ENCODE data around the gene HNRNPAB.
"Not testable (repeated sequence)": the region's sequence is repeated elsewhere in the genome, so short reads cannot be mapped to it uniquely, and the experiment has no call there.

Gene HNRNPAB

GRCh38 chr5:178213003-178213461, 8.7 kb downstream of the HNRNPAB start:
- DNase-seq: no peak

DNA sequence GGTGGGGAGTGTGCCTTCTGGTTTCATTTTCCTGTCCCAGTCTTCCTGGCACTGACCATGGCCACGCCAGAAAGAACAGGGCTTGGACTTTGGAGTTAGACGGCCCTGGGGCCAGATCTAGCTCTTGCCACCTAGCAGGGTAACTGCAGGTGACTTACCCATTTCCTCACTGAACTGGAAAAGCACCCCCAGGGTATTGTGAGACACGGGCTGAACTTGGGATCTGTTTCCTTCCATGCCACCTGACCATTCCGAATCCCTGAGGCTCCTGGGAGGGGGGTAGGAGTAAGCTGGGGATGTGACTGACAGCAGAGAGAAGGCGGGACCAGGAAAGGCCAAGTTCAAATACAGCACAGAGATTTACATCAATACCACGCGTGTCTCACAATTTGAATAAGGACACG, 9.4 kb downstream of the HNRNPAB start:
- DNase-seq: no peak

DNA sequence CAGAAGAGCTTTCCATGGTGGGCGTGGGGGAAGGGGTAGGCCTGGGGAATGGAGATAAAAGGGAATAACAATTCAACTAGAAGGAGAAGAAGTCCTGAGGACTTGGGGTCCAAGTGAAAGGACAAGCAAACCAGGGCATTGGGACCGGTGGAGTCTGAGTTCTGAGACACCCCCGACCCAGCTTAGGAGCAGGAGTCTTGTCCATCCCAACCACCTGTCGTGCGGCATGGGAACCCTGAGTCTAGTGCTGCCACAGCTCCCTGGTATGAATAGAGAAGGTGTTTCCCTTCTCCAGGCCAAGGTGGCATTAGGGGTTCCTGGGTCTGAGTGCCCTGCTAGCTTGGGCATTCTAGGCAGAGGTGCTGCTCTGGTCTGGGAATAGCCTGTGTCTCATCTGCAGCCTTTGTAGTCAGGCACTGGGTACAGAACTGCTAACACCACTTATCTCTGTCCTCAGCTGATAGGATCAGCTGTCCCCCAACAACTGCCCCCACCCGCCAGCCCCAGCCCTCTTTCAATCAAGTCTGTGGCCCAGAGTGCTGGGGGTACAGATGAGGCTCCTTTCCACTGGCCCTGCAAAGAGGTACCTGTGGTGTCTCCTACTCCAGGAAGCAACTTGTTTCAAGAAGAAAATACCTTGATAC, 9.9 kb downstream of the HNRNPAB start:
- DNase-seq: no peak

DNA sequence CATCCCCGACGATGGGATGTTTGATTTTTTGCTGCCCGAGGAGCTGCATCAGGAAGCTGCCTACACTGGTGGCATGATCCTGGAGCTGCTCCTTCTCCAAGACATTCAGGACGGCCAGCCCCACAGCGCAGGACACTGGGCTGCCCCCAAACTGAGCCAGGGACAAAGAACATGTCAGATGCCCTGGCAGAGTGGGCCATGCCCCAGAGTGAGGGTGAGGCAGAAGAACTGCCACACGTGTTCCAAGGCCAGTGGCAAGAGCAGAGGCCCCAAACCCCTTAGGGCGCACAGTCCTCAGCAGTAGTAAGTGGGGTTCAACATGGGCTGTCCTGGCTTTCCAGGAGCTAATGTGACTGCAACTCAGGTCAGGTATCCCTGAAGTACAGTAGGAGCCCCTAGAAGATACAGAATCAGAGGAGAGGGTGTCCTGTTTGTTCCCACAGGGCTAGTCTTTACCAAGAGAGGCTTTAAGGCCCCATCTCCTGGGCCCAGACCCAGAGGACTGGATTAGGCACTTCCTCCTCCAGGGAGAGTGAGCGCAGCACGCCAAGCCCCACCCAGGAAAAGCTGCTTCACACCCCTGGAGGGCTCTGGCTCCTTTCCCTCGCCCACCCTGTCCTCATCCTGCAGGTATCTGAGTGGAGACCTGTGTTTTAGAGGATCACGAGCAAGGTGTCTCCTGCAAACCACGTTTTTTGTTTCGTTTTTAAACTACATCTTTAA, 11.1 kb downstream of the HNRNPAB start:
- DNase-seq: no peak

- no peak for DNase-seq
These were observed 11.8 kb downstream of the HNRNPAB start for GRCh38 chr5:178216088-178216534.

- no peak for DNase-seq
These were observed 12.4 kb downstream of the HNRNPAB start for GRCh38 chr5:178216779-178217178.

DNA sequence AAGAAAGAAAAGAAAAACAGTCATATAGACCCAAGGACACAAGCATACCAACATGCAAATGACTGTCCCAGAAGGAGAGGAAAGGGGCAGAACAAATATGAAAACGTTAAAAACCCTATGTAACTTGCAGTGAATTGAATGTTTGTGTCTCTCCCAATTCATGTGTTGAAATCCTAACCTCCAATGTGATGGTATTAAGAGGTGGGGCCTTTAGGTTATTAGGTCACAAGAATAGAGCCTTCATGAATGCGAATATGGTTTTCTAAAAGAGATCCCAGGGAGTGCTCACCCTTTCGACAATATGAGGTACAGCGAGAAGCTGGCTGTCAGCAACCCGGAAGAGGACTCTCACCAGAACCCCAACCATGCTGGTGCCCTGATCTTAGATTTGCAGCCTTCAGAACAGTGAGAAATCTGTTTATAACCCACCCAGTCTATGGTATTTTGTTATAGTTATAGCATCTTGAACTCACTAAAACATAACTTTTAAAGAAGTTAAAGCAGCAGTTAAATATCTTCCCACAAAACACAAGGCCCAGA, 14.0 kb downstream of the HNRNPAB start:
- no peak for DNase-seq

DNA sequence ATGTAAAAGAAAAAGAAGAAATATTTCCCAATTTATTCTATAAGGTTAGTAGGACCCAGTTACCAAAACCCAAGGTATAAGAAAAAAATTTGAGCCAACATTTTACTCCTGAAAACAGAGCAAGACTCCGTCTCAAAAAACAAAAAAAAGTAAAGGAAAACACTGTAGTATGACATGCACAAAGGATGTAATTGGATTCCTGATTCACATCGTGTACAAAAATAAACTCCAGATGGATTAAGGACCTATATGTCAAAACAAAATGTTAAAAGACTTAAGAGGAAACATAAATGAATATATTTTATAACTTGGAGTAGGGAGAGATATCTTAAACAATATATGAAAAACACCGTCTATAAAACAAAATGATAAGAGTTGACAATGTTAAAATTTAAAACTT, 14.5 kb downstream of the HNRNPAB start:
- DNase-seq: no peak

DNA sequence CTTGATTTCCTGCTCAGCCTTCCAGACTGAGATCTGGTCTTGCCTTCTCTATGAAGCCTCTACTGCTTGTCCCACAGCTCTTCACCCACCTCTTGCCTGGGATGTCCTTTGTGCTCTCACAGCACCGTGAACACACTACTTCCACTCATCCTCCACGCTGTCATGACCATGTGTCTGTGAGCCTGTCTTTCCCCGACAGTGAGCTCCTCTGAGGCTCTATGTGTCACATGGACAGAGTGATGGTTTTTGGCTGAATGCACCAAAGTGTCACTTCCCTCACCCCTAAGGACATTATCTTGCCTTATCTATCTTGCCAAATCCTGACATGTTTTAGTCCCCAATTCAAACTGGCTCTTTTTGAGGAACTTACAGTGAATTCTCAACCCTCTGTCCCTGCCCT, 16.9 kb downstream of the HNRNPAB start:
- no peak for DNase-seq

GRCh38 chr5:178221853-178222252, 17.5 kb downstream of the HNRNPAB start:
- DNase-seq: no peak

DNA sequence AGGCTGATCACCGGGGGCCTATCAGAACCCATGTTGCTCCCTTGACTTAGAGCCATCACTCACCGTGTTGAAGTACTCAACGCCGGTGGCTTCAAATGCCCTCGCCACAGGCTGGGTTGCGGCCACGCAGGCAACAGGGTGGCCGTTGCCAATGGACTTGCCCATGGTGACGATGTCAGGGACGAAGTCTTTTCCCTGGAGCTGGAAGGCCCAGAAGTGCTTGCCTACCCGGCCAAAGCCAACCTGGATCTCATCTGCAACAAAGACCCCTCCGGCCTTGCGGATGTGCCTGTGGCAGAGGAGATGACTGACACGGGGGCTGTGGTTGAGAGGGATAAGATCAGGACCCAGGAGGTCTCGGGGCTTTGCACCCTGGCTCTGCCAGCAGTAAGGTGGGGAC, 18.0 kb downstream of the HNRNPAB start:
- DNase-seq: no peak

- no peak for DNase-seq
These were observed 19.0 kb downstream of the HNRNPAB start for GRCh38 chr5:178223196-178223773.

DNA sequence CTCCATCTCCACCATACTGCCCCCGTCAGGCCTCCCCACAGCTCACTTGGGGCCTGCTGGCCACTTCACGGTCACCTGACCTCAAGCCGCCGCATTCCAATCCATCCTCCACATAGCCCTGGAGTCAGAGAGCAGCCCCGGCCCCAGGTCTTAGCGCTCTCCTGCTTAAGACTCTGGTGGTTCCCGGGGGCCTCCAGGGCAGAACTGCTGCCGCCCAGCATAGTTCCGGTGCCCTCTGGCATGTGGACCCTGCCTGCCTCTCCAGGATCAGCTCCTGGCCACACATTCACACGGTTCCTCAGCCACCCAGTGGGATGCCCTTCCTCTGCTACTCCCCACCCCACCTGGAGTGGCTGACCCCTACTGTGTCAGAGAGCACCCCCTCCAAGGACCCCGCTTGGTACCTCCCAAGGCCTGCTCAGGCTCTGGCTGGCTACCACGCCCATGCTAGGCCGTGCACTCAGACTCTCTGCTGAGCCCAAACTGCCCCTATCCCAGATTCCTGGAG, 19.5 kb downstream of the HNRNPAB start:
- DNase-seq: no peak

DNA sequence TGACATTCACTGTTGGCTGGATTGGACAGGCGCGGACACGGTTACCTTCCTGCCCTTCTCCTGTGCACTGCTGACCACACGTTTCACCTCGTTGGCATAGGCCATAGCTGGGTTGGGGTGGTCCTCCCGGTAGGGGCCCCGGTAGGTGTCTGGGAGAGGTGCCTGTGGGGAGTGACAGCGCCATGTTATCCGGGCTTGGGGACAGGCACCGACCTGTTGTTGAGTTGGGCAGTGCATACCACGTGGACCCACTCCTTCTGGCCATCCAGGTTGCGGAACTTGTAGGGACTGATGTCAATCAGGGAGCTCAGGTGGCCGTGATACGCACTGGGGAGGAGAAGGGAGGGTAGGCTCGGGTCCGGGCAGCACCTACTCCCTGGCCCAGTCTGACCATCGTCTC, 20.1 kb downstream of the HNRNPAB start:
- no peak for DNase-seq

DNA sequence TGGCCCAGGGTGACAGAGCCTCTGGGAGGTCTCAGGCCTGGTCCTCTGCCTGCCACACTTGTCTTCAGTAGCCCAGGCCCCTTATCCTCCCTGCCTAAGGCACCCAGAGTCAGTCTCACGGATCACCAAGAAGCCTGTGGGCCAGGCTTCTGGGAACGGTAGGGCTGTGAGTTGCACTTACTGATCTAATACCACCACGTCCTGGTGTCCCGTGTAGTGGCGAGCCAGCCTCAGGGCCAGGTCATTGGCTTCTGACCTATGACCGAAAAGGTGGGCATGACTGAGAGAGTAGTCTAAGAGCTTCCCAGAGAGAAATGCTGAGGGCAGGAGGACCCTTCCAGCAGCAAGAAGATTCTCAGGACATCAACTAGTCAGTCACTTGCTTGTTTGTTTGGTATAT, 20.8 kb downstream of the HNRNPAB start:
- no peak for DNase-seq

DNA sequence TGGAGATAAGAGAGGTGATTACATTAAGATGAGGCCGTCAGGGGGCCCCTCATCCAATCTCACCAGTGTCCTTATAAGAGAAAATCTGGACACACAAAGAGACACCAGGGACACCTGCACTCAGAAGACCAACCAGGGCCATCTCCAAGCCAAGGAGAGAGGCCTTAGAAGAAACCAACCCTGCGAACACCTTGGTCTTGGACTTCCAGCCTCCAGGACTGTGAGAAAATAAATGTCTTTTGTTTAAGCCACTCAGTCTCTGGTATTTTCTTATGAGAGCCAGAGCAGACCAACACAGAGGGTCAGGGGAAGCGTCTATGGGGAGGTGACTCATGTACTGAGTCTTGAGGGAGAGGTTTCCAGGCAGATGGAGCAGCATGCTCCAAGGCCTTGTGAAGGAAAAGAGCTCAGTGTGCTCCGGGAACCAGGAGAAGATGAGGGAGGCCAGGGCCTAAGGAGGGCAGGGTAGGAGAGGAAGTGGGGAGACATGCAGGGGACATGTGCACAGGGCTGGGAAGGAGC, 22.9 kb downstream of the HNRNPAB start:
- no peak for DNase-seq

GRCh38 chr5:178227929-178228328, 23.6 kb downstream of the HNRNPAB start:
- no peak for DNase-seq

- DNase-seq: no peak
These were observed 24.3 kb downstream of the HNRNPAB start for GRCh38 chr5:178228609-178229008.

DNA sequence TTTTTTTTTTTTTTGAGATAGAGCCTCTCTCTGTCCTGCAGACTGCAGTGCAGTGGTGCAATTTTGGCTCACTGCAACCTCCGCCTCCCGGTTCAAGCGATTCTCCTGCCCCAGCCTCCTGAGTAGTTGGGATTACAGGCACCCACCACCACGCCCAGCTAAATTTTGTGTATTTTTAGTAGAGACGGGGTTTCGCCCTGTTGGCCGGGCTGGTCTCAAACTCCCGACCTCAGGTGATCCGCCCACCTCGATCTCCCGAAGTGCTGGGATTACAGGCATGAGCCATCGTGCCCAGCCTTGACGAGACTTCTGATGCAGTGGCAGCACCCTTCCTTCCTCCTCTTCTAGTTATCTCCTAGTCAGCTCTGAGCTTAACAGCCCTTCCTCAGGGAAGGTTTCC, 24.8 kb downstream of the HNRNPAB start:
- not testable (repeated sequence) for DNase-seq

DNA sequence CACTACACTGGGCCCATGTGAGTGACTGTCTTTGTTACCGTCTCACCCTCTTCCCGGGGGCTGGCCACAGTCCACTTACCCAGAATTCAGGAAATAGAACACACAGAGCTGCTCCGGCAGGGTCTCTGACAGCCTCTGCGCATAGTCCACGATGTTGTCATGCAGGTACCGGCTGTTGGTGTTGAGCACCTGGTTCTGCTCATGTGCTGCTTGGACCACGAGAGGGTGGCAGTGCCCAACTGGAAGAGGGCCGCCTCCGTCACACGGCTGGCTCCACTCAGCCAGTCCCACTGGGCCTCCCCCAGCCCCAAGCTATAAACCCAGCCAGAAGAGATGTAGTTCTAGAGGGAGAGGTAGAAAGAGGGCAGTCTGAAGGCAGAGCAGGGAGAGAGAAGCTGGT, 25.5 kb downstream of the HNRNPAB start:
- no peak for DNase-seq

DNA sequence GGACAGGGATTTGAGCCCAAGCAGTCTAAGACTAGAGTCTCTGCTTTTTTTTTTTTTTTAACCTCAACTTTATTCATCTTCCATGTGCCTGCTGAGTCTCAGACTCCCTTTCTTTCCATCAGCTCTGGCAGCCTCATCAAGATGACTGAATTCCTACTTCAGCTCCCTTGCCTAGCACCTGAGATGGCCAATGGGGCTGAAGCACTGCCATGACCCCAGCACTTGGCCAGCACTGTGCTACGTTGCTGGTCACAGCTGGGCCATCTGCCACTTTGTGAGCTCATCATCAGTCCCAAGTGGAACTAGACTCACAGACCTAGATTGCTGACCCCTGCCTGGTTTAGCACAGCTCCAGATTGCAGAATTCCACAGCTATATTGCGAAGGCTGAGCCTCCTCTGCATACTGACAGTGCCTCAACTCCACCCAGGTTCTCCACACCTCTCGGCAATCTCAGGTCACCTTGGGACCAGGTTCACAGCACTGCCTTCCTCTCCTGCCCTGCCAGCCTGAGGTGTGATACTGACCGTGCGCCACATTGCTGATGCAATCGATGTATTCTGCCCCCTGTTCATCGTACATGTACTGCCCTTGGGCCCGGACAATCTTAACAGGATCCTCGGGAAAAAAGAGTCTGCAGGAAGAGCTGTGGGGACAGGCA, 26.7 kb downstream of the HNRNPAB start:
- DNase-seq: no peak

DNA sequence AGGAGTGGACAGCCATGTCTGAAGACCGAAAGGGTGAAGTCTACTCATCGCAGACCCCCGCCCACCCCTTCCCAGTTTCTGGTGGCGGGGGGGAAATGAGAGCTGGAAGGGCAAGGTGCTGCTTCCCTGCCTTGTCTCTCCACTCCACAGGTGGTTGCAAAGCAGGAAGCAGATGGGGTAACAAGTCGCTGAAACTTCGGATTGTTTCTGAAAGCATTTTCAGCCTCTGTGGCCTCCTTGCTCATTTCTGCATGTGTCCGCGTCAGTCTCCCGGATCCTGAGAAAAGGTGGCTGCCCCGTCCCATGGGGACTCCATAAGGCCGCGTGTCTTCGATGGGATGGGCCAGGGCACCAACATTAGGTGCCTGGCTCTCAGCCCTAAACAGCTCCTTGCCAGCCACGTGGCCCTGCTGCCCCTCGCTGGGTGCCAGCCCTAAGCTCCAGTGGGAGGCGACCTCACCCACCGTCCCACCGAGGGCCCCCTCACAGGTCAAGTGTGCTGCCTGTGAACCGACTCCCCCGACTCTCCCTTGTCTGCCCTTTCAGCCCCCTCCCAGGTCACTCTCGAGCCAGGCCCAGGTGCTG, 27.3 kb downstream of the HNRNPAB start:
- no peak for DNase-seq
